OCI-LY7 (cell line): ENCODE data around the gene TLE4. TPM values are rescaled to one million over a fixed set of nuclear protein-coding genes. Genes with fewer than 3 reads are reported as not detected.

ENCODE experiments used
- BruUV-seq: library from RNA; stranded (reverse); fragments of 400-500 nt; replicated peaks from 2 replicates; lab custom pipeline; 2021; lab: Mats Ljungman, UMichigan
- CTCF ChIA-PET: fragments of 300-600 bp; sonication (Branson Sonifier 250); formaldehyde crosslinking; loops from one replicate; lab custom pipeline; 2022; ENCODE audit warnings: antibody characterized with exemption; ENCODE audit not compliant: unreplicated experiment; lab: Charles Lee
- POLR2A ChIA-PET: fragments of 300-600 bp; sonication (Branson Sonifier 250); formaldehyde crosslinking; loops from one replicate; lab custom pipeline; 2022; ENCODE audit warnings: antibody characterized with exemption; lab: Charles Lee
- DNase-seq: peaks from one replicate; pipeline ENCODE4 v3.0.0-alpha.2; 2015; ENCODE audit warnings: low spot score
- H2AFZ ChIP-seq: fragments of 200-600 bp; sonication (generic), shearing (Covaris generic); 2 replicates; pipeline ENCODE4 v1.6.1; 2014; ENCODE audit warnings: mild to moderate bottlenecking, antibody characterized with exemption, low read length, moderate library complexity
- H3K27ac ChIP-seq: fragments of 200-600 bp; sonication (generic); 2 replicates; pipeline ENCODE4 v1.5.1; 2014; ENCODE audit warnings: mixed run types, low read depth, mild to moderate bottlenecking, moderate library complexity, low read length, inconsistent platforms; ENCODE audit not compliant: poor library complexity, severe bottlenecking
- H3K36me3 ChIP-seq: fragments of 200-600 bp; sonication (generic); 2 replicates; pipeline ENCODE4 v1.6.1; 2014; ENCODE audit warnings: mild to moderate bottlenecking, antibody characterized with exemption, low read length, moderate library complexity, mixed read lengths; ENCODE audit not compliant: insufficient read depth
- H3K4me1 ChIP-seq: fragments of 200-600 bp; sonication (generic); 2 replicates; pipeline ENCODE4 v1.5.1; 2014; ENCODE audit warnings: mild to moderate bottlenecking, low read length; ENCODE audit not compliant: insufficient read depth, poor library complexity, severe bottlenecking
- H3K4me2 ChIP-seq: fragments of 200-600 bp; sonication (generic); 2 replicates; pipeline ENCODE4 v1.6.1; 2014; ENCODE audit warnings: mild to moderate bottlenecking, low read length
- H3K4me3 ChIP-seq: fragments of 200-600 bp; sonication (generic); 2 replicates; pipeline ENCODE4 v1.5.1; 2014; ENCODE audit warnings: mild to moderate bottlenecking, low read depth, low read length; ENCODE audit not compliant: poor library complexity, severe bottlenecking
- H3K79me2 ChIP-seq: fragments of 200-600 bp; sonication (generic); 2 replicates; pipeline ENCODE4 v1.6.1; 2016; ENCODE audit warnings: low read depth, mild to moderate bottlenecking, low read length, moderate library complexity, mixed read lengths; ENCODE audit not compliant: insufficient read depth
- H3K9me2 ChIP-seq: fragments of 200-600 bp; sonication (generic); 2 replicates; pipeline ENCODE4 v1.6.1; 2016; ENCODE audit warnings: mild to moderate bottlenecking, low read length, mixed read lengths; ENCODE audit not compliant: insufficient read depth
- H3K9me3 ChIP-seq: fragments of 200-600 bp; sonication (generic); 2 replicates; pipeline ENCODE4 v1.6.1; 2014; ENCODE audit warnings: mild to moderate bottlenecking, mixed run types, low read length, mixed read lengths
- H4K20me1 ChIP-seq: fragments of 200-600 bp; sonication (generic); 2 replicates; pipeline ENCODE4 v1.6.1; 2014; ENCODE audit warnings: mild to moderate bottlenecking, antibody characterized with exemption, low read length, moderate library complexity, mixed read lengths; ENCODE audit not compliant: insufficient read depth
- EZH2phosphoT487 ChIP-seq: fragments of 200-600 bp; sonication (generic); IDR thresholded peaks from 2 replicates; pipeline ENCODE4 v1.6.1; 2018; ENCODE audit warnings: low read depth, borderline replicate concordance, mild to moderate bottlenecking, mixed run types, antibody characterized with exemption, low read length, moderate library complexity, mixed read lengths
- intact Hi-C: fragments of 100-400 bp; cut with micrococcal nuclease; formaldehyde crosslinking; loops from one replicate; pipeline ENCODE4 v1.10.0; 2022; ENCODE audit not compliant: unreplicated experiment
- total RNA-seq, 2 experiments: library from RNA; depleted of rRNA in 1 of 2; stranded (reverse); fragments of >200 nt in 1 of 2; shearing (Covaris generic) in 1 of 2; gene quantifications; 2 replicates each; pipeline ENCODE4 v1.2.3, GENCODE V29; 2014 to 2022
- TF ChIP-seq, protein P1 (sequence below): fragments of 200-600 bp; sonication (generic); conservative IDR thresholded peaks from 2 replicates; pipeline ENCODE4 v1.5.1; 2014; ENCODE audit warnings: mild to moderate bottlenecking, antibody characterized with exemption, low read length, moderate library complexity, mixed read lengths

The TLE4 gene
- total RNA-seq, 2 experiments from 2014 or later: 36.7 to 41.7 TPM

DNA sequence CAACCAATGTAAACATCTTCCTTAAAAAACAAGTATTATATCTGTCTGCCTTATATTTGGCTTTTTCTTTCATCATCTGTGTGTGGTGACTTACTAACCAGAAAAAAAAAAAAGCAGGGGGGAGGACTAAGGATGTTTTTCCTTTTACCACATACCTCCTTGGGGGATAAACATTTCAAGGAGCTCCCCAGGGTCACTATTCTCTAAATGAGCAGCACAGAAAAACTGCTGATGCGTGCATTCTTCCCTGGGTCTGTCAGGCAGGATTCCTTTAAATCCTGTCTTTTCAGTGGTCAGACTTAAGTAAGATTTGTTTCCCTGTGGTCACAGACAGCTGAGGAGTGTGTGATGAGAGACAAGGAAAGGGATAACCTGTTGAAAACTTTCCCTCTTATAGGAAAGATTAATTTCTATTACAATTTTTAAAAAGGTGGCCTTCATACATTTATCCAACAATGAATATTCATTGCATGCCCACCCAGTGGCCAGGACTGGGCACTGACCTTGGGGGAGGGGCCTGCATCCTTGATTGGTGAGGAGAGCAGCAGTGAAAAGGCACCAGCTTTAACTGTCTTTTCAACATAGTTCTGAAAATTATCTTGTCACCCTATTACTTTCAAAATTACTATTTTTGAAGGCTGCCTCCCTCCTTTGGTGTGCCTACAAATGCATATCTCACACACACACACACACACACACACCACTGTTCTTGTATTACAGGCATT lies 123.1 kb downstream of the TLE4 start:
- CTCF ChIA-PET: no interaction called here
- BruUV-seq: no TSS peak
- no peak overlapping the region for H2AFZ ChIP-seq
- no peaks in the 10 kb centered on the region for H3K79me2 ChIP-seq
- intact Hi-C loops: no loop called here
- H4K20me1 ChIP-seq: 0 out of 2 replicates have a peak, but pooled peaks cover 3% of the 10 kb centered on the region
- DNase-seq: no peak
- H3K4me3 ChIP-seq: no peak overlapping the region
- no peak for TF ChIP-seq EZH2phosphoT487
- TF ChIP-seq, protein P1, sequence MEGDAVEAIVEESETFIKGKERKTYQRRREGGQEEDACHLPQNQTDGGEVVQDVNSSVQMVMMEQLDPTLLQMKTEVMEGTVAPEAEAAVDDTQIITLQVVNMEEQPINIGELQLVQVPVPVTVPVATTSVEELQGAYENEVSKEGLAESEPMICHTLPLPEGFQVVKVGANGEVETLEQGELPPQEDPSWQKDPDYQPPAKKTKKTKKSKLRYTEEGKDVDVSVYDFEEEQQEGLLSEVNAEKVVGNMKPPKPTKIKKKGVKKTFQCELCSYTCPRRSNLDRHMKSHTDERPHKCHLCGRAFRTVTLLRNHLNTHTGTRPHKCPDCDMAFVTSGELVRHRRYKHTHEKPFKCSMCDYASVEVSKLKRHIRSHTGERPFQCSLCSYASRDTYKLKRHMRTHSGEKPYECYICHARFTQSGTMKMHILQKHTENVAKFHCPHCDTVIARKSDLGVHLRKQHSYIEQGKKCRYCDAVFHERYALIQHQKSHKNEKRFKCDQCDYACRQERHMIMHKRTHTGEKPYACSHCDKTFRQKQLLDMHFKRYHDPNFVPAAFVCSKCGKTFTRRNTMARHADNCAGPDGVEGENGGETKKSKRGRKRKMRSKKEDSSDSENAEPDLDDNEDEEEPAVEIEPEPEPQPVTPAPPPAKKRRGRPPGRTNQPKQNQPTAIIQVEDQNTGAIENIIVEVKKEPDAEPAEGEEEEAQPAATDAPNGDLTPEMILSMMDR: no peak
- no peaks in the 10 kb centered on the region for H3K9me3 ChIP-seq
- H3K9me2 ChIP-seq: no peaks in the 10 kb centered on the region
- POLR2A ChIA-PET: no interaction called here
- H3K27ac ChIP-seq: no peak overlapping the region
- H3K4me1 ChIP-seq: no peaks in the 10 kb centered on the region
- no peaks in the 10 kb centered on the region for H3K36me3 ChIP-seq
- no peak overlapping the region for H3K4me2 ChIP-seq

DNA sequence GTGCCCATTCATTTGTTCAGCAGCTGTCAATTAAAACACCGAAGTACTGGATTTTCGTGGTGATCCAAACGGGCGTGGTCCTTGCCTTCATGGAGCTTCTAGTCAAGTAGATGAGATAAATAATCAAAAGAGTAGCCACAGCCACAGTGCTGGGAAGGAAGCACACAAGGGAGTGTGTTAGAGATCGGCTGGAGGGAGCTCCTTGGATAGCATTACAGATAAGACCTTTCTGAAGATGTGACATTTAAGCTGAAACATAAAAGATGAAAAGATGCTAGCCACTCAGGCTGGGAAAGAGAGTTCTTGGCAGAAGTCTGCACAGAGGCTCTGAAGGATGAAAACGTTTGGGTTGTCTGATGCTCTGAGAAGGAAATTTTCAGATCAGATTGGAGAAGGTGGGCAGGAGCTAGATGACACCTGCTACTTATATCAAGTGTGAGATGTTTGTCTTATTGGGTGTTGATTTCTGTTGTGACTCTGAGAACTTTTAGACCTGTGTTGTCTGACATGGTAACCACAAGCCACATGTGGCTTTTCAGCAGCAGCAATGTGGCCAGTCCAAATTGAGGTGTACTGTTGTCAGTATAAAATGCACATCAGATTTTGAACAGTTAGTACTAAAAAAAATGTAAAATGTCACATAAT lies 123.9 kb downstream of the TLE4 start:
- TF ChIP-seq, protein P1: no peak
- TF ChIP-seq EZH2phosphoT487: no peak
- Histone ChIP-seq H4K20me1 (0 out of 2 replicates have a peak, but pooled peaks cover 3% of the 10 kb centered on the region), H3K9me3 (no peaks in the 10 kb centered on the region), H3K79me2 (no peaks in the 10 kb centered on the region), H3K9me2 (no peaks in the 10 kb centered on the region), H3K4me2 (no peak overlapping the region), H3K4me1 (no peaks in the 10 kb centered on the region), H3K4me3 (no peak overlapping the region), H2AFZ (no peak overlapping the region), H3K36me3 (no peaks in the 10 kb centered on the region), H3K27ac (no peak overlapping the region)
- POLR2A ChIA-PET: no interaction called here
- DNase-seq: no peak
- CTCF ChIA-PET: no interaction called here
- intact Hi-C loops: no loop called here
- BruUV-seq: no TSS peak

DNA sequence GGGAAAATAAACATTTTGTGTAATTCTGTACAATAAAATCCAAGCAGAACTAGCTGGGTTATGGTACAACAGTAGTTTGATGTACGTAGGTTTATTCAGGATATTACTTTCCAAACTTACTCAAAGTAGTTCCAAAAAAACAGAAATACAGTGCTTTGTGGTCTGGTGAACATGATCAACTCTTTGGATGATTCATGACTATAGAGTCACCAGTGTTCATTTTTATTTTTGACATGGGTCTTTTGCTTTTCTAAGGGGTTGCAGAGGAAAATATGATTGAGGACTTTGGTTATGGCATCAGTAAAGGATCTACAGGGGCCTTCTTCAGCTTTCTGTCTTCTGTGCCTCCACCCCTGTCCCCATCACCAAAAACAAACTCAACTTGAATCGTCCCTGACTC lies 127.2 kb downstream of the TLE4 start:
- Histone ChIP-seq H3K9me2 (no peaks in the 10 kb centered on the region), H3K79me2 (no peaks in the 10 kb centered on the region), H3K9me3 (no peaks in the 10 kb centered on the region), H2AFZ (no peak overlapping the region), H3K36me3 (no peaks in the 10 kb centered on the region), H4K20me1 (0 out of 2 replicates have a peak, but pooled peaks cover 3% of the 10 kb centered on the region), H3K4me3 (no peak overlapping the region), H3K4me2 (no peak overlapping the region), H3K27ac (no peak overlapping the region), H3K4me1 (no peaks in the 10 kb centered on the region)
- intact Hi-C loops: no loop called here
- TF ChIP-seq, protein P1: no peak
- TF ChIP-seq EZH2phosphoT487: no peak
- no TSS peak for BruUV-seq
- ChIA-PET CTCF (no interaction called here), POLR2A (no interaction called here)
- no peak for DNase-seq
